Activated CD4-positive, alpha-beta T cell treated with anti-CD3 and anti-CD28 coated beads for 36 hours (primary cell): ENCODE data around the gene RHBDL1. TPM values are rescaled to one million over a fixed set of nuclear protein-coding genes. Genes with fewer than 3 reads are reported as not detected.

Experiments
- ATAC-seq: fragments of 200-7000 bp; cut with Tn5 transposase; one replicate; pipeline ENCODE4 v1.10.0; 2021; ENCODE audit warnings: mild to moderate bottlenecking, moderate library complexity
- CTCF ChIA-PET: fragments of 350-600 bp; sonication (Branson Sonifier 250); formaldehyde crosslinking; loops from one replicate; lab custom pipeline; 2021; ENCODE audit warnings: antibody characterized with exemption; lab: Charles Lee
- POLR2A ChIA-PET: fragments of 350-600 bp; sonication (Branson Sonifier 250); formaldehyde crosslinking; loops from one replicate; lab custom pipeline; 2021; ENCODE audit warnings: antibody characterized with exemption, inconsistent platforms; lab: Charles Lee
- DNase-seq: peaks from one replicate; pipeline ENCODE4 v3.0.0-alpha.2; 2020
- H3K27ac Mint-ChIP-seq: one replicate; pipeline ENCODE4 v1.8.0; 2021; ENCODE audit warnings: mixed read lengths
- H3K27me3 Mint-ChIP-seq: one replicate; pipeline ENCODE4 v1.8.0; 2021; ENCODE audit warnings: mixed read lengths
- H3K36me3 Mint-ChIP-seq: one replicate; pipeline ENCODE4 v1.8.0; 2021; ENCODE audit warnings: low read depth, mixed read lengths
- H3K4me1 Mint-ChIP-seq: one replicate; pipeline ENCODE4 v1.8.0; 2021; ENCODE audit warnings: mixed read lengths
- H3K4me3 Mint-ChIP-seq: one replicate; pipeline ENCODE4 v1.8.0; 2021; ENCODE audit warnings: mild to moderate bottlenecking, moderate library complexity, mixed read lengths
- H3K9me3 Mint-ChIP-seq: one replicate; pipeline ENCODE4 v1.8.0; 2021; ENCODE audit warnings: low read depth, mixed read lengths
- intact Hi-C, 2 experiments: fragments of 100-400 bp; cut with DNase I in 1 of 2; cut with micrococcal nuclease in 1 of 2; formaldehyde crosslinking; loops; one replicate each; pipeline versions ENCODE4 v1.14.2 to v1.15.1; 2022 to 2024; cut with DNase I, micrococcal nuclease
- total RNA-seq, 2 experiments: library from RNA; stranded (reverse); gene quantifications; one replicate each; pipeline ENCODE4 v1.2.3, GENCODE V29; 2021

The RHBDL1 gene
- total RNA-seq, 2 experiments from 2014 or later: 0.40 to 0.59 TPM

GRCh38 chr16:648071-648780, 27.2 kb upstream of the RHBDL1 start:
- ChIA-PET POLR2A (interaction anchor here (1.5 kb wide), 1 partner anchor 11 kb away, joined by 3 read pairs; no protein-coding TSS in a partner anchor), CTCF (interaction anchor here (1.0 to 2.4 kb wide), 6 partner anchors 8 to 40 kb away, joined by 3 to 9 read pairs (median 4); partner anchors contain the start of gene METTL26)
- H3K4me3 Mint-ChIP-seq: peak overlapping the region; percentile 81
- no peaks in the 10 kb centered on the region for H3K9me3 Mint-ChIP-seq
- intact Hi-C loops: no loop called here
- H3K36me3 Mint-ChIP-seq: peaks cover 5% of the 10 kb centered on the region
- no peaks in the 10 kb centered on the region for H3K27me3 Mint-ChIP-seq
- peaks cover 19% of the 10 kb centered on the region for H3K4me1 Mint-ChIP-seq
- peak overlapping the region; percentile 73 for H3K27ac Mint-ChIP-seq
- ATAC-seq (peak; percentile 57), DNase-seq (peak; percentile 79)

DNA sequence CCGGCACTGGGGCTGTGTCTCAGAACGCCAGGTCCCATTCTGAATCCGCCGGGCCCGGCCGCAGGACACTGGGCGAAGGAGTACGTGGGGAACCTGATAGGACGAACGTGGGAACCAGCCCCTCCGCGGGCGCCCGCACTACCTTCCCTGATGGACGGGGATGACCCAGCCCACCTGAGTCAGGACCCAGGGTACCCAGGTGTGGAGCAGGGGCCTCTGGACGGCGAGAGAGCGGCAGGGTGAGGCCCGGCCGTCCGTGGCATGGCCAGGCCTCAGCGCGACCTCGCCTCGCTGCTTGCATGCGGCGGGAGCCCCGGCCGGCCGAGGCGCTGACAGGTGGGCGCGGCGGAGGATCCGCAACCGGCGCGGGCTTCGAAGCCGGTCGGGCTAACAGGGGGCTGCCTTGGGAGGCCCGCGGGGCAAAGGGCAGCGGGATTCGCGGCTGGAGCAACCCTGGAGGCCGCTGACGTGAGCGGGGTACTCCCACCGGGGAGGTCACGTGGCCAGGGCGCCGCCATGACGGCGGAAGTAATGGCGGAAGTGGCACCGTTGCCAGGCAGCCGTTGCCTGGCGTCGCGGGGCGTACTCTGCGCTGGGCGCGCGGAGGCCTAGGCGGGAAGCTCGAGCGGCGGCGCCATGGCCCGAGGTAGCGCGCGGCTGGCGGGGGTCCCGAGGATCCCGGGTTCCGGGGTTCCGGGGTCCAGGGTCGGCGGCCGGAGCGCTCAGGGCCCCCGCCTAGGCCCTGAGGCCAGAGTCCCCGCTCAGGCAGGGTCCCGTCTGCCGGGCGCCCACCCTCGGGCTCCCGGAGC, 26.5 kb upstream of the RHBDL1 start, which contains the start of gene WDR90:
Gene WDR90, plus strand, starts transcription at position 585 of the 809 bp plus-strand sequence. Its CDS starts 52 bp downstream, at position 637.
- peak within 1 kb of the TSS; percentile 73 for H3K27ac Mint-ChIP-seq
- DNase-seq (peak; percentile 96), ATAC-seq (peak; percentile 92)
- no peaks in the 10 kb centered on the region for H3K9me3 Mint-ChIP-seq
- peaks cover 15% of the 10 kb centered on the region for H3K4me1 Mint-ChIP-seq
- H3K36me3 Mint-ChIP-seq: peaks cover 5% of the 10 kb centered on the region
- no peaks in the 10 kb centered on the region for H3K27me3 Mint-ChIP-seq
- intact Hi-C loops: loop anchor here in 1 of 2 experiments (1.0 kb wide), 9 partner anchors 8 to 139 kb away; partner anchors contain the start of genes CAPN15, CHTF18, MCRIP2 and METTL26
- ChIA-PET CTCF (interaction anchor here (0.6 to 2.4 kb wide), 7 partner anchors 11 to 426 kb away, joined by 3 to 9 read pairs (median 4); partner anchors contain the start of gene METTL26), POLR2A (interaction anchor here (0.6 to 1.2 kb wide), 2 partner anchors 10 to 13 kb away, joined by 3 to 4 read pairs; partner anchors contain the start of gene METTL26)
- H3K4me3 Mint-ChIP-seq: peak within 1 kb of the TSS; percentile 81

DNA sequence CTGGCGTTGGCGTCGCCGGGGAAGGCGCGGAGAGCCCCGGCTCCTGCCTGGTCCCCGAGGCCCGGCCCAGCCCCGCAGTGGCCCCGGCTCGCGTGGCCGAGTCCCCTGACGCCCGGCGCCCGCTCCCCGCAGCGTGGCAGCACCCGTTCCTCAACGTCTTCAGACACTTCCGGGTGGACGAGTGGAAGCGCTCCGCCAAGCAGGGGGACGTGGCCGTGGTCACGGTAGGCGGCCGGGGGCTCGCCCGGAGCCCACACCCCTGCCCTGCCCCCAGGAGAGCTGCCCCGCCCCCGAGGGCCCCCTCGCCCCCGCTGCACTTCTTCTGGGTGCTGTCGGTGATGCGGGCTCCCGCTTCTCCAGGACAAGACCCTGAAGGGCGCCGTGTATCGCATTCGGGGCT, 25.8 kb upstream of the RHBDL1 start:
- DNase-seq: peak; percentile 37
- Mint-ChIP-seq H3K4me1 (peaks cover 9% of the 10 kb centered on the region), H3K9me3 (no peaks in the 10 kb centered on the region), H3K27me3 (no peaks in the 10 kb centered on the region), H3K36me3 (peaks cover 2% of the 10 kb centered on the region), H3K4me3 (peak overlapping the region; percentile 71), H3K27ac (no peak overlapping the region)
- ChIA-PET CTCF (interaction anchor here (0.6 to 2.4 kb wide), 5 partner anchors 11 to 427 kb away, joined by 3 to 9 read pairs (median 3); no protein-coding TSS in a partner anchor), POLR2A (interaction anchor here (0.6 to 1.2 kb wide), 2 partner anchors 9 to 13 kb away, joined by 3 to 4 read pairs; partner anchors contain the start of gene METTL26)
- peak; percentile 11 for ATAC-seq
- intact Hi-C loops: loop anchor here in 1 of 2 experiments (1.0 kb wide), 9 partner anchors 8 to 139 kb away; partner anchors contain the start of genes CAPN15, CHTF18, MCRIP2 and METTL26

GRCh38 chr16:651844-652243, 23.6 kb upstream of the RHBDL1 start:
- Mint-ChIP-seq H3K9me3 (no peaks in the 10 kb centered on the region), H3K4me3 (no peak overlapping the region), H3K27ac (no peak overlapping the region), H3K27me3 (no peaks in the 10 kb centered on the region), H3K36me3 (no peaks in the 10 kb centered on the region), H3K4me1 (peaks cover 6% of the 10 kb centered on the region)
- intact Hi-C loops: no loop called here
- ATAC-seq (no peak), DNase-seq (no peak)
- ChIA-PET CTCF (no interaction called here), POLR2A (no interaction called here)

DNA sequence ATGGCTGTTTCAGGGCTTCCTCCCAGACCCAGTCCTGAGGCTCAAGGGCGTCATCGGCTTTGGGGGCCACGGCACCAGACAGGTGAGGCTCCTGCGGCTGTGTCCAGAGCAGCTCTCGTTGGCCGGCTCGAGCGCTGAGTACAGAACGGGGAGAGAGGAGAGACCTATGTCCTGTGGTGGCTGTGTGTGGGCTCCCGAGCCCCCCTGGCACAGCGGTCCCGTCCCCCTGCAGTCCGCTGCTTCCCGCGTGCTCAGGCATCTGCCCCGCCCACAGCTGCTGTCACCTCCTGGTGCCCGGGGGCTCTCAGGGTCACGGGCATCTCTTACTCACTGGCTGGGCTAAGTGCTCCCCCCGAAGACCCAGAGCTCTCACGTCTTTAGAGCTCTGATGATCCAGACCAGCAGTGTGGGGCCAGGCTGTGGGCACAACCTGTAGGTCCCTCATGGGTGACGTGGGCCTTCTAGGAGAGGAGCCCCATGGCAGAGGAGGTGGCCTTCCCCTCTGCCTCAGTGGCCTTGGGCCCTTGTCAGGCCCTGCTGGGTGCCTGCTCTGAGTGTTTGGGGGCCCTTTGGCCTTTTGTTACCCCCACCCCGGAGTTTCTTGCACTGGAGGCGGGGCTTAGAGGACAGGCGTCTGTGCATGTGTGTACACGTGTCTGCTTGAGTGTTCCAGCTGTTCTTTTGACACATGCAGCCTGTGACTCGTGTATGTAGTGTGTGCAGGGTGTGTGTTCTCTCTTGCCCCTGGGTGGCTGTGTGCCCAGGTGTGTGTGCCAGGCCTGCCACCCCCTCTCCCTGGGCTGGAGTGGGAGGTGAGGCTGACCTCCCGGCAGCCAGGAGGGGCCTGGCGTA, 22.8 kb upstream of the RHBDL1 start:
- intact Hi-C loops: no loop called here
- Mint-ChIP-seq H3K4me3 (no peak overlapping the region), H3K27ac (no peak overlapping the region), H3K27me3 (no peaks in the 10 kb centered on the region), H3K9me3 (no peaks in the 10 kb centered on the region), H3K4me1 (peaks cover 6% of the 10 kb centered on the region), H3K36me3 (no peaks in the 10 kb centered on the region)
- no peak for ATAC-seq
- no peak for DNase-seq
- ChIA-PET POLR2A (no interaction called here), CTCF (no interaction called here)

DNA sequence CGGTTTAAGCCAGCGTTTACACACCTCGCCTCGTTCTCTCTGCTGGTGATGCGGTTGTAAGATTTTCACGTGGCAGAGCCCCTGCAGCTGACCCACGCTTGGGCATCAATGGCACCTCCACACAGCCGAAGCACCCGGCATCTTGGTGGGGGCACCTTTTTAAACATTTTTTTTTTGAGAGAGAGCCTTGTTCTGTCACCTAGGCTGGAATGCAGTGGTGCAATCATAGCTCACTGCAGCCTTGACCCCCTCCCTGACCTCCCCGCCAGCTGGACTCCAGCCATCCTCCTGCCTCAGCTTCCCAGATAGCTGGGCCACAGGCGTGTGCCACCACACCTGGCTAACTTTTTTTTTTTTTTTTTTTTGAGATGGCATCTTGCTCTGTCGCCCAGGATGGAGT, 21.4 kb upstream of the RHBDL1 start:
- Mint-ChIP-seq H3K9me3 (no peaks in the 10 kb centered on the region), H3K36me3 (peaks cover 4% of the 10 kb centered on the region), H3K4me1 (peaks cover 4% of the 10 kb centered on the region), H3K27me3 (no peaks in the 10 kb centered on the region), H3K4me3 (no peak overlapping the region), H3K27ac (no peak overlapping the region)
- DNase-seq (no peak), ATAC-seq (no peak)
- intact Hi-C loops: no loop called here
- CTCF ChIA-PET: no interaction called here
- POLR2A ChIA-PET: interaction anchor here (0.7 kb wide), 1 partner anchor 153 kb away, joined by 5 read pairs; no protein-coding TSS in a partner anchor

DNA sequence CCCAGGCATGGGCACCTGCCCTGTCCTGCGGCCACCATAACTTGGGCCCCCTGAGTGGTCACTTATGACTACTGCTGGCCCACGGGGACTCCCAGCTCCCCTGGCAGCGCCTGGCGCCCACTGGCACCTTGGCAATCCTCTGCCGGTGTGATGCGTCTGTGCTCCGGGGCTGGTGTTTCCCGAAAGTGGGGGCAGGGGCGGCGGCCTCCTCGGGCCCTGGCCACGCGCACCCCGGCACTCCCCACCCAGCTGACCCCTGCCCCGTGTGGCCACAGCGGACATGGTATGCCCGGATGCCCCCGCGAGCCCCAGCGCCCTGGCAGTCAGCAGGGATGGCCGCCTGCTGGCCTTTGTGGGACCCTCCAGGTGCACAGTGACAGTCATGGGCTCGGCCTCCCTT, 18.0 kb upstream of the RHBDL1 start:
- Mint-ChIP-seq H3K4me1 (peaks cover 5% of the 10 kb centered on the region), H3K27ac (no peak overlapping the region), H3K36me3 (peaks cover 10% of the 10 kb centered on the region), H3K9me3 (no peaks in the 10 kb centered on the region), H3K27me3 (no peaks in the 10 kb centered on the region), H3K4me3 (no peak overlapping the region)
- intact Hi-C loops: no loop called here
- POLR2A ChIA-PET: no interaction called here
- no peak for ATAC-seq
- DNase-seq: no peak
- CTCF ChIA-PET: no interaction called here

DNA sequence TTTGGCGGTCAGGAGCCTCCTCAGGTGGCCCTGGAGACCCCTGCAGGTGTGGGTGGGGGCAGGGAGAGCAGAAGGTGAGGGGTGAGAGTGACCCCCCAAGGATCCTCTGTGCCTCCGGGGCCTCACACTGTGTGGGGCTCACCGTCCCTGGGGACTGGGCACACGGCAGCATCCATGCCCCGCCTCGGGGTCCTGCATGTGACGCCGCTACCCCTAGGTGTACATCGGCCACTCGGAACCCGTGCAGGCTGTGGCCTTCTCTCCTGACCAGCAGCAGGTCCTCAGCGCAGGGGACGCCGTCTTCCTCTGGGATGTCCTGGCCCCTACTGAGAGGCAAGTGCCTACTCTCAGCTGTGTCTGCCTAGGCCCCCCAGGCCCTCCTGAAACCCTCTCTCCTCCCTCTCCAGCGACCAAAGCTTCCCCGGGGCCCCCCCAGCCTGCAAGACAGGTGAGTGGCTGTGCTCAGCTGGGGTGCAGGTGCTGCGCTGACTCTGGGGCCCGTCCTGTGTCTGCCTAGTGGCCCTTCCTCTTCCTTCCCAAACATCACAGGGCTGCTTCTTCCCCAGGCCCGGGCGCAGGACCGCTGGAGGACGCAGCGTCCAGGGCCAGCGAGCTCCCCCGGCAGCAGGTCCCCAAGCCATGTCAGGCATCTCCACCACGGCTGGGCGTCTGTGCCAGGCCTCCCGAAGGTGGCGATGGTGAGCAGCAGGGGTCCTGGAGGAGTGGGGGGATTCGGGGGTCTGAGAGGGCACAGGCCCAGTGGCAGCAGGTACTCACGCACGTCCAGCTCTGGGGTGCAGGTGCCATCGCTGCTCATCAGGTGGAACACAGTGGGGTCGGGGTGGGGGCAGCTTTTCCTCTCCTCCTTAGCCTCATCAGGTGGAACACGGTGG, 16.5 kb upstream of the RHBDL1 start:
- ChIA-PET POLR2A (interaction anchor here (0.8 to 1.5 kb wide), 2 partner anchors 9 to 11 kb away, joined by 3 read pairs; partner anchors contain the start of gene WDR90), CTCF (interaction anchor here (0.6 to 3.6 kb wide), 3 partner anchors 9 to 77 kb away, joined by 3 to 9 read pairs (median 6); partner anchors contain the start of gene WDR90)
- no peaks in the 10 kb centered on the region for H3K27me3 Mint-ChIP-seq
- peaks cover 5% of the 10 kb centered on the region for H3K4me1 Mint-ChIP-seq
- H3K4me3 Mint-ChIP-seq: no peak overlapping the region
- intact Hi-C loops: no loop called here
- no peaks in the 10 kb centered on the region for H3K9me3 Mint-ChIP-seq
- ATAC-seq: no peak
- DNase-seq: no peak
- H3K36me3 Mint-ChIP-seq: peaks cover 14% of the 10 kb centered on the region
- no peak overlapping the region for H3K27ac Mint-ChIP-seq

DNA sequence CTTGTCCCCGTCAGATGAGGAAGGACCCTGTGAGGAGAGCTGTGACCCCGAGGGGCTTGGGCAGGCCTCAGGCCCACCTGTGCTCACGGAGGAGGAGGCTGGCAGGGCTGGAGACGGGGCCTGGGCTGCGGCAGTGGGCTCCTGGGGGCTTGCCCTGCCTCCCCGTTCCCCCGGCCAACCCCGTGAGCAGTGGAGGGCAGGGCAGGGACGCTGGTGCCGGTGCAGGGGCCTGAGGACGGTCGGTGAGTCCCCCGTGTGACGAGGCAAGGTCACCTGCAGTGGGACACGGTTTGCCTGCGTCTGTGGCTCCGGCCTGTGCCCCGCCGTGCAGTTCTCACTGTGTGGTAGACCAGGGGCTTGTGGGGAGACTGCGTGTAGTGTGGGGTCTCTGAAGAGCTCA, 15.9 kb upstream of the RHBDL1 start:
- H3K27me3 Mint-ChIP-seq: no peaks in the 10 kb centered on the region
- no peaks in the 10 kb centered on the region for H3K9me3 Mint-ChIP-seq
- peaks cover 5% of the 10 kb centered on the region for H3K4me1 Mint-ChIP-seq
- ChIA-PET CTCF (interaction anchor here (0.6 to 3.6 kb wide), 3 partner anchors 8 to 77 kb away, joined by 3 to 9 read pairs (median 6); partner anchors contain the start of gene WDR90), POLR2A (interaction anchor here (1.5 kb wide), 1 partner anchor 12 kb away, joined by 3 read pairs; no protein-coding TSS in a partner anchor)
- ATAC-seq: no peak
- H3K36me3 Mint-ChIP-seq: peaks cover 14% of the 10 kb centered on the region
- DNase-seq: no peak
- H3K4me3 Mint-ChIP-seq: no peak overlapping the region
- no peak overlapping the region for H3K27ac Mint-ChIP-seq
- intact Hi-C loops: loop anchor here in 1 of 2 experiments (1.0 kb wide), 4 partner anchors 10 to 307 kb away; partner anchors contain the start of genes AXIN1, METTL26 and WDR90
